Caco-2 (cell line): ENCODE data around the gene NRXN3. TPM values are rescaled to one million over a fixed set of nuclear protein-coding genes. Genes with fewer than 3 reads are reported as not detected.

Source experiments
- BruUV-seq: library from RNA; stranded (reverse); fragments of 400-500 nt; replicated peaks from 2 replicates; lab custom pipeline; 2021; lab: Mats Ljungman, UMichigan
- CTCF ChIA-PET: fragments of 300-600 bp; sonication (Branson Sonifier 250); formaldehyde crosslinking; loops from one replicate; lab custom pipeline; 2022; ENCODE audit warnings: antibody characterized with exemption; lab: Charles Lee
- POLR2A ChIA-PET: fragments of 300-600 bp; sonication (Branson Sonifier 250); formaldehyde crosslinking; loops from one replicate; lab custom pipeline; 2022; ENCODE audit warnings: antibody characterized with exemption; lab: Charles Lee
- DNase-seq, 2 experiments: peaks; one replicate each; pipeline versions ENCODE4 v3.0.0 to v3.0.0-alpha.2; 2020 to 2022
- H3K27me3 ChIP-seq: replicated peaks from 2 replicates; pipeline ENCODE4 v1.6.0; 2011; ENCODE audit warnings: low read length; ENCODE audit not compliant: control insufficient read depth, insufficient read depth
- H3K36me3 ChIP-seq: 2 replicates; pipeline ENCODE4 v1.5.1; 2011; ENCODE audit warnings: low read length; ENCODE audit not compliant: control insufficient read depth, insufficient read depth
- H3K4me1 ChIP-seq: fragments of 250-450 bp; sonication (Bioruptor Pico); 2 replicates; pipeline ENCODE4 v1.5.1; 2020; ENCODE audit warnings: mild to moderate bottlenecking
- H3K4me3 ChIP-seq: 2 replicates; pipeline ENCODE4 v1.5.1; 2011; ENCODE audit warnings: low read depth, mild to moderate bottlenecking, control low read depth, low read length
- H3K9me3 ChIP-seq: fragments of 250-450 bp; sonication (Bioruptor Pico); 2 replicates; pipeline ENCODE4 v1.5.1; 2020; ENCODE audit warnings: mild to moderate bottlenecking, moderate library complexity
- H3K27ac Mint-ChIP-seq: one replicate; pipeline ENCODE4 v1.8.0; 2022; ENCODE audit warnings: mixed read lengths; ENCODE audit not compliant: unreplicated experiment
- H3K27me3 Mint-ChIP-seq: one replicate; pipeline ENCODE4 v1.8.0; 2022; ENCODE audit warnings: mixed read lengths; ENCODE audit not compliant: insufficient read depth, unreplicated experiment
- H3K36me3 Mint-ChIP-seq: one replicate; pipeline ENCODE4 v1.8.0; 2022; ENCODE audit warnings: mild to moderate bottlenecking, mixed read lengths; ENCODE audit not compliant: insufficient read depth, unreplicated experiment
- H3K4me1 Mint-ChIP-seq: one replicate; pipeline ENCODE4 v1.8.0; 2022; ENCODE audit warnings: low read depth, mixed read lengths; ENCODE audit not compliant: unreplicated experiment
- H3K4me3 Mint-ChIP-seq: one replicate; pipeline ENCODE4 v1.8.0; 2022; ENCODE audit warnings: mild to moderate bottlenecking, moderate library complexity, mixed read lengths; ENCODE audit not compliant: unreplicated experiment
- H3K9me3 Mint-ChIP-seq: one replicate; pipeline ENCODE4 v1.8.0; 2022; ENCODE audit warnings: mixed read lengths; ENCODE audit not compliant: unreplicated experiment
- intact Hi-C: fragments of 100-400 bp; cut with micrococcal nuclease; formaldehyde crosslinking; loops from one replicate; pipeline ENCODE4 v1.10.0; 2022; ENCODE audit not compliant: unreplicated experiment
- total RNA-seq: library from RNA; stranded (reverse); gene quantifications from 2 replicates; pipeline ENCODE4 v1.2.3, GENCODE V29; 2022
- TF ChIP-seq, protein P1 (sequence below), 2 experiments: fragments of 200-600 bp in 1 of 2; IDR thresholded peaks; 1 replicate in 1 of 2; 2 replicates in 1 of 2; pipeline versions ENCODE4 v1.5.1 to v1.8.0; 2011 to 2022; ENCODE audit warnings: antibody characterized with exemption in 1 of 2, control low read depth in 1 of 2, inconsistent platforms in 1 of 2, low read depth in 1 of 2, low read length in 1 of 2, mild to moderate bottlenecking in 1 of 2, moderate library complexity in 1 of 2; ENCODE audit not compliant: insufficient read depth in 1 of 2, severe bottlenecking in 1 of 2, unreplicated experiment in 1 of 2

The NRXN3 gene
- total RNA-seq, 1 experiment from 2014 or later: 12.4 TPM

DNA sequence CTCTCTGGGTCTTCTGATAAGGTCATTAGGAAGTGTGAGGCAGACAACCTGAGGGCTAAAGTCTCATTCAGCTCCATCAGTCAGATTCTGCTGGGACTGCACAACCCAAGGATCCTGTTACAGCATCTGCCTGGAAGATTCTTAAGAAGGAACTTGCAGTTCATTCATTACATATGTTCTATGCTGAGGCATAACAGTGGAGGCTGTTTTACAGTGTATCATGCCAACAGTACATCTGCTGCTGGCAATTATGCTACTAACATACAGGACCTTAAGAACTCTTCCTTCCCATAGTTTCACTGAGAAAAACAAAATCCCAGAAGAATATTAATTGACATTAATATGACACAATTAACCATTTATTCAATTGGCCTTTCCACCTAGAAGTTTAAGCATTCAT is 1072.5 kb downstream of the NRXN3 start:
- Mint-ChIP-seq H3K4me3 (no peak overlapping the region), H3K36me3 (no peaks in the 10 kb centered on the region), H3K27ac (no peak overlapping the region), H3K4me1 (no peaks in the 10 kb centered on the region), H3K27me3 (peaks cover 3% of the 10 kb centered on the region), H3K9me3 (no peaks in the 10 kb centered on the region)
- TF ChIP-seq, protein P1, sequence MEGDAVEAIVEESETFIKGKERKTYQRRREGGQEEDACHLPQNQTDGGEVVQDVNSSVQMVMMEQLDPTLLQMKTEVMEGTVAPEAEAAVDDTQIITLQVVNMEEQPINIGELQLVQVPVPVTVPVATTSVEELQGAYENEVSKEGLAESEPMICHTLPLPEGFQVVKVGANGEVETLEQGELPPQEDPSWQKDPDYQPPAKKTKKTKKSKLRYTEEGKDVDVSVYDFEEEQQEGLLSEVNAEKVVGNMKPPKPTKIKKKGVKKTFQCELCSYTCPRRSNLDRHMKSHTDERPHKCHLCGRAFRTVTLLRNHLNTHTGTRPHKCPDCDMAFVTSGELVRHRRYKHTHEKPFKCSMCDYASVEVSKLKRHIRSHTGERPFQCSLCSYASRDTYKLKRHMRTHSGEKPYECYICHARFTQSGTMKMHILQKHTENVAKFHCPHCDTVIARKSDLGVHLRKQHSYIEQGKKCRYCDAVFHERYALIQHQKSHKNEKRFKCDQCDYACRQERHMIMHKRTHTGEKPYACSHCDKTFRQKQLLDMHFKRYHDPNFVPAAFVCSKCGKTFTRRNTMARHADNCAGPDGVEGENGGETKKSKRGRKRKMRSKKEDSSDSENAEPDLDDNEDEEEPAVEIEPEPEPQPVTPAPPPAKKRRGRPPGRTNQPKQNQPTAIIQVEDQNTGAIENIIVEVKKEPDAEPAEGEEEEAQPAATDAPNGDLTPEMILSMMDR (IDR thresholded peaks at IDR 0.05; ENCODE audit: insufficient read depth in 1 of 2, low read depth in 1 of 2, low read length in 1 of 2, severe bottlenecking in 1 of 2, unreplicated experiment in 1 of 2): no peak
- H3K4me1 ChIP-seq: no peaks in the 10 kb centered on the region
- intact Hi-C loops: no loop called here
- no peaks in the 10 kb centered on the region for H3K36me3 ChIP-seq
- BruUV-seq: no TSS peak
- ChIA-PET CTCF (no interaction called here), POLR2A (no interaction called here)
- no peaks in the 10 kb centered on the region for H3K9me3 ChIP-seq
- H3K4me3 ChIP-seq: no peak overlapping the region
- H3K27me3 ChIP-seq: no peaks in the 10 kb centered on the region
- DNase-seq: no peak

DNA sequence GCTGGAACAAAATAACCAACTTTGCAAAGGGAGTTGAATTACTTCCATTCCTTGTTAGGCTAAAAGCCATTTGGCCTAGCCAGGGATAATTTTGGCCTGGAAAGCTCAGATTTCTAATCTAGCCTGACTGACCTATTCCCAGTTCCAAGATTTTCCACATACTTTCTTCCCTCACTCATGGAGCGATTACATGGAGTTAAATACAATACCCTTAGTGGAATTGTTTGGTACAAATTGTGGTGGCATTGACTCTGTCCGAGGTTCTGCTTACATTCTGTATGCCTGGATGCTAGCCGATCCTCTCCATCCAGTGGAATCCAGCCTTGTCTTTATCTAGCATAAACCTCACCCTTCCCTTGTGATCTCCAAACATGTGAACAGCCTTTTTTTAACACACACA is 1076.0 kb downstream of the NRXN3 start:
- CTCF ChIA-PET: no interaction called here
- H3K9me3 ChIP-seq: no peaks in the 10 kb centered on the region
- H3K27me3 ChIP-seq: no peaks in the 10 kb centered on the region
- H3K4me3 Mint-ChIP-seq: no peak overlapping the region
- intact Hi-C loops: no loop called here
- TF ChIP-seq, protein P1 (IDR thresholded peaks at IDR 0.05; ENCODE audit: insufficient read depth in 1 of 2, low read depth in 1 of 2, low read length in 1 of 2, severe bottlenecking in 1 of 2, unreplicated experiment in 1 of 2): no peak
- POLR2A ChIA-PET: no interaction called here
- no peak overlapping the region for H3K4me3 ChIP-seq
- H3K27ac Mint-ChIP-seq: no peak overlapping the region
- H3K27me3 Mint-ChIP-seq: peaks cover 7% of the 10 kb centered on the region
- H3K36me3 Mint-ChIP-seq: no peaks in the 10 kb centered on the region
- no peaks in the 10 kb centered on the region for H3K9me3 Mint-ChIP-seq
- H3K36me3 ChIP-seq: no peaks in the 10 kb centered on the region
- no peaks in the 10 kb centered on the region for H3K4me1 Mint-ChIP-seq
- no peaks in the 10 kb centered on the region for H3K4me1 ChIP-seq
- BruUV-seq: no TSS peak
- DNase-seq: no peak

DNA sequence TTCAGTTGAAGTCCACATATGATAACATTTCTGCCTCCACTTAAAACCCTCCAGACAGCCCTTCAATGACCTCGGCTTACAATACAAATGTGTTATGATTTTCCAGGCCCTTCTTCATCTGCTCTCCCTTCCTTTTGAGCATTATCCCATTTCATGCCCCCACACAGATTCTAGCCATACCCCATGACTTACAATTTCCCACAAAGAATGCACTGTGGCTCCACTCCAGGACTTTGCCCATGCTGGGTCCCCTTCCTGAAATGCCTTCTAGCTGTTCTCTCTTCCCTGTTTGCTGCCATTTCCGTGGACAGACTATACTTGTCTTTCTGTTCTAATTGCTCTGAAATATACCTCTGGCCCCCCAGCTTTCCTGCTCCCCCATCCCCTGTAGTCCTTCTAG is 1078.0 kb downstream of the NRXN3 start:
- intact Hi-C loops: no loop called here
- no peaks in the 10 kb centered on the region for H3K4me1 ChIP-seq
- Mint-ChIP-seq H3K27ac (no peak overlapping the region), H3K9me3 (no peaks in the 10 kb centered on the region), H3K4me1 (no peaks in the 10 kb centered on the region), H3K4me3 (no peak overlapping the region), H3K27me3 (peaks cover 9% of the 10 kb centered on the region), H3K36me3 (no peaks in the 10 kb centered on the region)
- DNase-seq: no peak
- H3K36me3 ChIP-seq: no peaks in the 10 kb centered on the region
- ChIA-PET POLR2A (no interaction called here), CTCF (no interaction called here)
- H3K9me3 ChIP-seq: no peaks in the 10 kb centered on the region
- no peaks in the 10 kb centered on the region for H3K27me3 ChIP-seq
- H3K4me3 ChIP-seq: no peak overlapping the region
- no TSS peak for BruUV-seq
- TF ChIP-seq, protein P1 (IDR thresholded peaks at IDR 0.05; ENCODE audit: insufficient read depth in 1 of 2, low read depth in 1 of 2, low read length in 1 of 2, severe bottlenecking in 1 of 2, unreplicated experiment in 1 of 2): no peak
